BLaER1 (cell line): Measurements from ENCODE around the gene PAK6.

Experiments used
- H3K27ac ChIP-seq: shearing (Covaris generic); formaldehyde crosslinking; 2 replicates; pipeline ENCODE4 v1.8.1; 2022
- H3K27me3 ChIP-seq: shearing (Covaris generic); formaldehyde crosslinking; 2 replicates; pipeline ENCODE4 v1.8.1; 2022
- H3K36me3 ChIP-seq: shearing (Covaris generic); formaldehyde crosslinking; 2 replicates; pipeline ENCODE4 v1.8.1; 2022
- H3K4me1 ChIP-seq: shearing (Covaris generic); formaldehyde crosslinking; 2 replicates; pipeline ENCODE4 v1.8.1; 2022
- H3K4me2 ChIP-seq: shearing (Covaris generic); formaldehyde crosslinking; 2 replicates; pipeline ENCODE4 v1.8.1; 2022
- H3K4me3 ChIP-seq: shearing (Covaris generic); formaldehyde crosslinking; 2 replicates; pipeline ENCODE4 v1.8.1; 2022
- H3K9ac ChIP-seq: shearing (Covaris generic); formaldehyde crosslinking; 2 replicates; pipeline ENCODE4 v1.8.1; 2022
- H3K9me3 ChIP-seq: shearing (Covaris generic); formaldehyde crosslinking; 2 replicates; pipeline ENCODE4 v1.8.1; 2022
- H4K20me1 ChIP-seq: shearing (Covaris generic); formaldehyde crosslinking; 2 replicates; pipeline ENCODE4 v1.8.1; 2022
- Cebpa-rat ChIP-seq: shearing (Covaris generic); IDR thresholded peaks from 2 replicates; pipeline ENCODE4 v1.8.1; 2022

The PAK6 gene

DNA sequence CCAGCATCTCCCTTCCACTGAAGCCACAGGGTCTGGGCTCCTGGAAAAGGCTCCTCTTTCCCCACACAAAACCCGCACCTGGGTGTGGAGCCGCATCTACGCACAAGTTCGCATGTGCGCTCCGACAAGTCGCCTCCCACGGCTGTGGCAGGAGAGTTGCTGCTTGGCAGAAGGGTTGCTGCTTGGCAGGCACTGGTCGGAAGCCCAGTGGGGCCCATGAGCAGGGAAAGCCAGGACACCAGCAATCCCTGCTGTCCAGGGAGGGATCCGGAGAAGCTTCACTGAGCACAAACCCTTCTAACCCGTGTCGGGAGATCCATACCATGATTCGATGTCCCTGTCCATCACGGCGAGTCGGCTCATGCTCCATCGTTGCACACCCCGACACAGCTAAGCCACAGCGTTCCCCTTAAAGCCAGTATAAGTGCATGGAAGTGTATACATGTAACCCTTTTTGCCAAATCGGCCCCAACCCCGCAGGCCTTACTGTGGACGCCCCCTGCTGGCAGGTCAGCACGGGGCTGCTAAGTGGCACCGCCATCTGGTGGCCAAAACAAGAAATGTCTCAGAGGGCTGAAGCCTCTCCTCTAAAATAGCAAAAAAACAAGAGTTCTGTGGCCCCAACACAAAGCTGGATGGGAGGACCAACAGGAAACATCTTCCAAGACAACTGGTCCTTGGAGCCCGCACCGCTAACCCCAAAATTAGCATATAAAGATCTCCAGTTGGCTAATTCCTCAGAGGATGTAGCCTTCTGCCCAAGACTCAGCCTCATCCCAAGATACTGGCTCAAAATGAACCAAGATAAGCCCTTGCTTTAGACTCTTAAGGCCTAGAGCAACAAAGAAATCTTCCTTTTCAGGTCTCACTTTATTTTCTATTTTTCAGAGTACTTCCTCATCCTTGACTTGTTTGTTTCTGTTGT lies 35.7 kb downstream of the PAK6 start:
- Histone ChIP-seq H4K20me1 (no peaks in the 10 kb centered on the region), H3K36me3 (no peaks in the 10 kb centered on the region), H3K4me3 (no peak overlapping the region), H3K9ac (no peak overlapping the region), H3K4me2 (peak overlapping the region; percentile 37; the same call in 1 of the 2 replicates), H3K4me1 (peaks cover 67% of the 10 kb centered on the region), H3K27me3 (peaks cover 11% of the 10 kb centered on the region; the same call in 1 of the 2 replicates), H3K9me3 (no peaks in the 10 kb centered on the region), H3K27ac (no peak overlapping the region)
- TF ChIP-seq Cebpa-rat, result no peak

DNA sequence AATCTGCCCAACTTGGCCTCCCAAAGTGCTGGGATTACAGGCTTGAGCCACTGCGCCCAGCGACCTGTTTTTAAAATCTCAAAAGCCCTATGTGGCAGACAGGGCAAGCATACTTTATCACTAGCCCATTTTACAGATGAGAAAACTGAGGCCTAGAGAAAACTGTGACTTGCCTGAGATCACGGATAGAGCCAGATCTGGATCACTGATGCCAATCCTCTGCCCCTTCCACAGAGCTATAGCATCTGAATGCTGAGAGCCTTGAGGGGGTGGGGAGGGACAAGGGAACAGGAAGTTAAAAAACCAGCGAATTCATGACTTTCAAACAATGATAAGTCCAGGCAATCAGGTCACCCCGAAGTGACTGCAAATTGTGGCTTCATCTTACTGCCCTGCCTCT lies 36.7 kb downstream of the PAK6 start:
- Histone ChIP-seq H3K9me3 (no peaks in the 10 kb centered on the region), H3K27ac (0 out of 2 replicates have a peak overlapping the region, but pooled peaks have one; percentile 12), H3K27me3 (peaks cover 20% of the 10 kb centered on the region), H3K4me3 (no peak overlapping the region), H3K4me2 (peak overlapping the region; percentile 96), H3K9ac (peak overlapping the region; percentile 13; the same call in 1 of the 2 replicates), H3K36me3 (no peaks in the 10 kb centered on the region), H3K4me1 (peaks cover 67% of the 10 kb centered on the region), H4K20me1 (peaks cover 4% of the 10 kb centered on the region; the same call in 1 of the 2 replicates)
- no peak for TF ChIP-seq Cebpa-rat

DNA sequence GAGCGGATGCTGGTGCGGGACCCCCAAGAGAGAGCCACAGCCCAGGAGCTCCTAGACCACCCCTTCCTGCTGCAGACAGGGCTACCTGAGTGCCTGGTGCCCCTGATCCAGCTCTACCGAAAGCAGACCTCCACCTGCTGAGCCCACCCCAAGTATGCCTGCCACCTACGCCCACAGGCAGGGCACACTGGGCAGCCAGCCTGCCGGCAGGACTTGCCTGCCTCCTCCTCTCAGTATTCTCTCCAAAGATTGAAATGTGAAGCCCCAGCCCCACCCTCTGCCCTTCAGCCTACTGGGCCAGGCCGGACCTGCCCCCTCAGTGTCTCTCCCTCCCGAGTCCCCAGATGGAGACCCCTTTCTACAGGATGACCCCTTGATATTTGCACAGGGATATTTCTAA lies 37.1 kb downstream of the PAK6 start:
- Histone ChIP-seq H3K4me2 (peak overlapping the region; percentile 96), H3K4me1 (peaks cover 64% of the 10 kb centered on the region), H3K9me3 (no peaks in the 10 kb centered on the region), H3K27ac (0 out of 2 replicates have a peak overlapping the region, but pooled peaks have one; percentile 12), H3K36me3 (no peaks in the 10 kb centered on the region), H3K27me3 (peaks cover 25% of the 10 kb centered on the region), H3K4me3 (no peak overlapping the region), H4K20me1 (peaks cover 8% of the 10 kb centered on the region; the same call in 1 of the 2 replicates), H3K9ac (peak overlapping the region; percentile 13; the same call in 1 of the 2 replicates)
- TF ChIP-seq Cebpa-rat, result no peak

DNA sequence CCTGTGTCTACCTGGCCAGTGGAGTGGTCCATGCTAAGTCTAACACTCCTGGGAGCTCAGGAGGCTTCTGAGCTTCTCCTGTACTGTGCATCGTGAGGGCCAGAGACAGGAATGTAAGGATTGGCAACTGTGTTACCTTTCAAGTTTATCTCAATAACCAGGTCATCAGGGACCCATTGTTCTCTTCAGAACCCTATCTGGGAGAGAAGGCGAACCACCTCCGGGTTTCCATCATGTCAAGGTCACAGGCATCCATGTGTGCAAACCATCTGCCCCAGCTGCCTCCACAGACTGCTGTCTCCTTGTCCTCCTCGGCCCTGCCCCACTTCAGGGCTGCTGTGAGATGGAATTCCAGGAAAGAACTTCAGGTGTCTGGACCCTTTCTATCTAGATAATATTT lies 38.1 kb downstream of the PAK6 start:
- Histone ChIP-seq H3K36me3 (no peaks in the 10 kb centered on the region), H3K9me3 (no peaks in the 10 kb centered on the region), H3K9ac (no peak overlapping the region; the same call in 1 of the 2 replicates), H3K4me2 (peak overlapping the region; percentile 96), H4K20me1 (peaks cover 18% of the 10 kb centered on the region), H3K27ac (peak overlapping the region; percentile 12; the same call in 1 of the 2 replicates), H3K27me3 (peaks cover 34% of the 10 kb centered on the region), H3K4me3 (peak overlapping the region; percentile 51; the same call in 1 of the 2 replicates), H3K4me1 (peaks cover 62% of the 10 kb centered on the region)
- no peak for TF ChIP-seq Cebpa-rat

DNA sequence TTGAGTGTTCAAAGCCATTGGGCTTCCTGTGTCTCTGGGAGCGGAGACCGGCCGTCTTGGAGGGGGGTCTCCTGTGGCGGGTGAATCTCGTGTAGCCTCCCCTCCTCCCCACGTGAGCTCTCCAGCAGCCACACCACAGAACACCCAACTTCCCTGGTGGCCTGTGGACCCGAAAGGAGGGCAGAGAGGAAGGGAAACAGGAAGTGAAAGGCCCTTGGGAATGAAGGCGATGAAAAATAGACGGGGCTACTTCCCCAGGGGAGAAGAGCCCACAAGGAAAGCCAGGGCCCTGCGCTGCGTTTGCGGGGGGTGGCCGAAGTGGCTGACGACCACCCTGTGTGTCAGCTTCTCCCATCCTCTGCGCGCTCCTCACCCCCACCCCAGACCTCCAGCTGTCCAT lies 38.6 kb downstream of the PAK6 start:
- H3K4me2 ChIP-seq, result peak overlapping the region; percentile 96
- peaks cover 21% of the 10 kb centered on the region for H4K20me1 ChIP-seq
- peak overlapping the region; percentile 51 for H3K4me3 ChIP-seq
- H3K36me3 ChIP-seq, result no peaks in the 10 kb centered on the region
- H3K9ac ChIP-seq, result peak overlapping the region; percentile 13; the same call in 1 of the 2 replicates
- peak overlapping the region; percentile 29 for H3K27ac ChIP-seq
- peaks cover 40% of the 10 kb centered on the region for H3K27me3 ChIP-seq
- no peaks in the 10 kb centered on the region for H3K9me3 ChIP-seq
- TF ChIP-seq Cebpa-rat, result no peak
- peaks cover 63% of the 10 kb centered on the region for H3K4me1 ChIP-seq

DNA sequence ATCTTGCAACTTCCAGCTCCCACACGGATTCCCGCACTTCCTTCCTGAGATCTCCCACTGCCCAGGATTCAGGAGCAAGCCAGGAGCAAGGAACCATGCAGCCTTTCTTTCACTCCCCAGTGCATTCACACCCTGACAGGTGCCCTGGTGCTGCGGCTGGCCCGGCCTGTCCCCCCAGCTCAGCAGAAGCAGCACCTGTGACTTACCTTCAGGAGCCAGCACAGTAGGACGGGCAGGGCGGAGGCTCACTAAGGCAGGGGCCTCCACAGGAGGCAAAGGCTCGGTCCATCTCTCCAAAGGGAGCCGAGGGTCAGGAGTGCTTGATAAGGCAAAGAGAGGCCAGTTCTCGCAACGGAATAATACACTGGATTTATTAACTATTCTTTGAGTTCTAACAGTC lies 39.2 kb downstream of the PAK6 start:
- Histone ChIP-seq H3K27ac (peak overlapping the region; percentile 29), H3K4me1 (peaks cover 69% of the 10 kb centered on the region), H3K36me3 (no peaks in the 10 kb centered on the region), H3K27me3 (peaks cover 45% of the 10 kb centered on the region), H3K9me3 (no peaks in the 10 kb centered on the region), H3K9ac (no peak overlapping the region), H4K20me1 (peaks cover 21% of the 10 kb centered on the region), H3K4me2 (peak overlapping the region; percentile 96), H3K4me3 (peak overlapping the region; percentile 51)
- no peak for TF ChIP-seq Cebpa-rat

DNA sequence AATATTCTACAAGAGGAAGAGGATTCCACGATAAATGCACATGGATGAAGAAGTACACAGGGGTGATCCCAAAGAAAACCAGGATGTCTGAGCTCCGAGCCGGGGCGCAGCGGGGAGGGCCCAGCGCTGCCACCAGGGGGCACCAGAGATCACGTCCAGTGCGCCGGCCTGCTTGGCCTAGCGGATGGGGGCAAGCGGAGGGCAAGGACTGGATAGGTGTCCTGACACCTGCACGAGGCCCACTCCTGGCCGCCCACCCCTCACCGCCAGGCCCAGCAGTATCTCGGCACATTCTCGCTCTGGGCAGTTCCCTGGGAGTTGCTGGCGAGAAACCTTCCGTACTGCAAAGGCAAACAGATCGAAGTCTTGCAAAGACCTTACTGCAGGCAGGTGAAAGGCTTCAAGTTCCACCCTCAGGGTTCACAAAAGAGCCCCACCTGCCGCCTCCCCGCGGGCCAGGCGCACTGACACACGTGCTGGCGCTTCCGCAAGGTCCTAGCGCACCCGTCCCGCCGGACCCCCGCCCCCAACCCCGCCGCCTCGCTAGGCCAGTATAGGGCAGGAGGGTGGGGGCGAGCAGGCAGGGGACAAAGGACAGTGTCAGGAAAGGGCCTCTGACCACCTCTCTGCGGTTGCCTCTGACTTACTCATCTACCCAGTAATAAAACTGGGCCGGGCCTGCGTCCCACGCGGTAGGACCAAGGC lies 40.7 kb downstream of the PAK6 start:
- Histone ChIP-seq H3K9ac (peak overlapping the region; percentile 32; the same call in 1 of the 2 replicates), H3K36me3 (no peaks in the 10 kb centered on the region), H3K27ac (no peak overlapping the region), H3K9me3 (no peaks in the 10 kb centered on the region), H3K4me2 (peak overlapping the region; percentile 96), H3K4me3 (no peak overlapping the region), H3K4me1 (peaks cover 76% of the 10 kb centered on the region), H3K27me3 (peaks cover 61% of the 10 kb centered on the region), H4K20me1 (peaks cover 26% of the 10 kb centered on the region)
- no peak for TF ChIP-seq Cebpa-rat

DNA sequence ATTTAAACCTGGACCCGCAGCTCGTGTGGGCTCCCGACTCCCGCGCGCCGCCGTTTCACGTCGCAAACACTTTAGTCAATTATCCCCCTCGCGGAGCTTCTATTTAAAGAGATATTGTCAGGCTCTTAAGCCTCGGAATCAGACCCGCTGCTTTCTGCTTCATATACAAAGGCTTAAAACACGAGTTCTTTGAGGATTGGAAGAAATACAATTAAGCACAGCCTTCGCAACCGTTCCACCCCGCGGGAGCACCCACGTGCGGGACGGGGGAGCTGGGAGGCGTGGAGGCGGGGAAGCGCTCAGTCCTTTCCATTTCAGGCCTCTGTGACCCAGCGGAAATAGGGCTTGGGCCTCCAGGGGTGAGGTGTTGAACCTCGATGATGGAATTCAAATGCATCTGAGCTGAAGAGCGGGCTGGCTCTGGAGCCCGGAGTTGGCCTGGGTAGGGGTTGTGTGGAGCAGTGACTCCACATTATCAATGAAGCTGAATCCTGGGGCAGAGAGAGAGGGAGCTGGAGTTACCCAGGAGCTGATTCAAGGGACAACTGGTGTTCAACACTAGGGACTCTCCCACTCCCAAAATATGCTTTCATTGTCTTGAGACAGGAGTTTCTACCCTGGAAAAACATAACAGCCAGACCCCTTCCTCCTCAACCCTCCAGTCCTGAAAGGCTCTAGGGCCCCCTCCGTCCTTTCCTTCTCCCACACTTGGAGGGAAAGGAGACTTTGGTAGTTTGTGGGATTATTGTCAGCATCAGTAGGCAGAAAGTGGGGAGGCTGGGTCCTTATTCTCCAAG lies 41.6 kb downstream of the PAK6 start:
- H3K4me1 ChIP-seq, result peaks cover 69% of the 10 kb centered on the region
- no peaks in the 10 kb centered on the region for H3K9me3 ChIP-seq
- no peak overlapping the region for H3K4me3 ChIP-seq
- H3K9ac ChIP-seq, result no peak overlapping the region
- no peak overlapping the region for H3K4me2 ChIP-seq
- H3K27me3 ChIP-seq, result peaks cover 70% of the 10 kb centered on the region
- TF ChIP-seq Cebpa-rat, result no peak
- no peak overlapping the region for H3K27ac ChIP-seq
- peaks cover 26% of the 10 kb centered on the region for H4K20me1 ChIP-seq
- H3K36me3 ChIP-seq, result no peaks in the 10 kb centered on the region
